ENCODE measurements around the gene ZMYM5.
A peak's percentile ranks its signal among the peaks of the same experiment; 100 is the strongest.

DNA sequence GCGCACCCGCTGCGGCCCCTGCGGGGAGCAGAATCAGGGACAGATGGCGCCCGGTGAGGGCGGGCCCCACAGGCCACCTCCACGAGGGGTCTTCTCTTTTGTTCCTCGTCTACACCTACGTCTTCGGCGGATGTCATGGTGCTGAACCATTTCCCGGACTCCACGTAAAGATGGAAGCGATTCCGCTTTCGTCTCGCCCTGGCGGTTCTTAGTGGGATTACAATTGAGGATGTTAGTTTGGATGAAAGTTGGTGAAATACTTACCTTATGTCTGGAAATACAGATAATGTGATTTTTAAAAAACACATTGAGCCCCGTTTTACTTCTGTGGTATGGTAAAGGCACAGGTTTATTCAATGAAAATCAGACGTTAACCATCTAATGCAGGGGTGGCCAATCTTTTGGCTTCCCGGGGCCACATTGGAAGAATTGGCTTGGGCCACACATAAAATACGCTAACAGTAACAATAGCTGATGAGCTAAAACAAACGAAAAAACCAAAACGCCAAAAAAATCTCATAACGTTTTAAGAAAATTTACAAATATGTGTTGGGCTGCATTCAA lies 1.4 kb upstream of the ZMYM5 start:
- TF ChIP-seq POLR2A (IDR thresholded peaks at IDR 0.05) = no peak
- TF ChIP-seq, protein P1, sequence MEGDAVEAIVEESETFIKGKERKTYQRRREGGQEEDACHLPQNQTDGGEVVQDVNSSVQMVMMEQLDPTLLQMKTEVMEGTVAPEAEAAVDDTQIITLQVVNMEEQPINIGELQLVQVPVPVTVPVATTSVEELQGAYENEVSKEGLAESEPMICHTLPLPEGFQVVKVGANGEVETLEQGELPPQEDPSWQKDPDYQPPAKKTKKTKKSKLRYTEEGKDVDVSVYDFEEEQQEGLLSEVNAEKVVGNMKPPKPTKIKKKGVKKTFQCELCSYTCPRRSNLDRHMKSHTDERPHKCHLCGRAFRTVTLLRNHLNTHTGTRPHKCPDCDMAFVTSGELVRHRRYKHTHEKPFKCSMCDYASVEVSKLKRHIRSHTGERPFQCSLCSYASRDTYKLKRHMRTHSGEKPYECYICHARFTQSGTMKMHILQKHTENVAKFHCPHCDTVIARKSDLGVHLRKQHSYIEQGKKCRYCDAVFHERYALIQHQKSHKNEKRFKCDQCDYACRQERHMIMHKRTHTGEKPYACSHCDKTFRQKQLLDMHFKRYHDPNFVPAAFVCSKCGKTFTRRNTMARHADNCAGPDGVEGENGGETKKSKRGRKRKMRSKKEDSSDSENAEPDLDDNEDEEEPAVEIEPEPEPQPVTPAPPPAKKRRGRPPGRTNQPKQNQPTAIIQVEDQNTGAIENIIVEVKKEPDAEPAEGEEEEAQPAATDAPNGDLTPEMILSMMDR (IDR thresholded peaks at IDR 0.05) = peak; percentile 52 to 69 (median 58)
